HepG2 (cell line): ENCODE data around the gene CTIF. TPM values are rescaled to one million over a fixed set of nuclear protein-coding genes. Genes with fewer than 3 reads are reported as not detected.

Source experiments
- ATAC-seq: fragments of 200-7000 bp; cut with Tn5 transposase; 3 replicates; pipeline ENCODE4 v1.9.1; 2020; ENCODE audit warnings: mild to moderate bottlenecking, moderate library complexity
- BruUV-seq: library from RNA; stranded (reverse); fragments of 400-500 nt; replicated peaks from 2 replicates; lab custom pipeline; 2021; lab: Mats Ljungman, UMichigan
- CTCF ChIA-PET: fragments of 300-600 bp; formaldehyde crosslinking; extraction: SDS; loops from one replicate; lab custom pipeline; 2021; ENCODE audit warnings: low total read pairs, inconsistent platforms, low intra/inter-chr PET ratio; lab: Yijun Ruan, JAX
- POLR2A ChIA-PET: fragments of 350-600 bp; sonication (Branson Sonifier 250); formaldehyde crosslinking; loops from one replicate; lab custom pipeline; 2020; ENCODE audit warnings: antibody characterized with exemption, inconsistent platforms; lab: Yijun Ruan, JAX
- DNase-seq: peaks from one replicate; pipeline ENCODE4 v3.0.0-alpha.2; 2015; ENCODE audit warnings: low spot score
- FAIRE-seq: peaks from 3 replicates; lab custom pipeline; 2011; peaks lifted over from hg19 to GRCh38; lab: Jason Lieb, UNC
- H2AFZ ChIP-seq: one replicate; pipeline ENCODE4 v1.6.1; 2011; ENCODE audit warnings: low read length, inconsistent platforms
- H3K27ac ChIP-seq: fragments of 300-600 bp; 3 replicates; pipeline ENCODE4 v1.8.0; 2011; ENCODE audit warnings: mixed run types, mild to moderate bottlenecking, mixed read lengths, low read length, inconsistent platforms; ENCODE audit not compliant: insufficient read depth; ENCODE audit errors: extremely low read length
- H3K27me3 ChIP-seq, 2 experiments: fragments of 200-600 bp in 1 of 2; 2 replicates in 1 of 2; 3 replicates in 1 of 2; pipeline versions ENCODE4 v1.6.0 to v1.8.0; 2011; ENCODE audit warnings: low read length in 2 of 2, mild to moderate bottlenecking in 2 of 2, moderate library complexity in 2 of 2, inconsistent platforms in 1 of 2; ENCODE audit not compliant: insufficient read depth in 2 of 2, control insufficient read depth in 1 of 2
- H3K36me3 ChIP-seq, 2 experiments: fragments of 200-600 bp in 1 of 2; replicated peaks in 1 of 2; 2 replicates in 1 of 2; 3 replicates in 1 of 2; pipeline versions ENCODE4 v1.5.1 to v1.8.0; 2011; ENCODE audit warnings: low read length in 2 of 2, inconsistent platforms in 1 of 2; ENCODE audit not compliant: insufficient read depth in 2 of 2, control insufficient read depth in 1 of 2
- H3K4me1 ChIP-seq: 2 replicates; pipeline ENCODE4 v1.5.1; 2012; ENCODE audit warnings: low read length, inconsistent platforms; ENCODE audit not compliant: insufficient read depth
- H3K4me2 ChIP-seq: 2 replicates; pipeline ENCODE4 v1.6.0; 2011; ENCODE audit warnings: low read depth, low read length, inconsistent platforms
- H3K4me3 ChIP-seq, 3 experiments: fragments of 200-600 bp in 1 of 3; sonication (generic), shearing (Covaris generic) in 1 of 3; replicated peaks in 1 of 3; 2 replicates each; pipeline ENCODE4 v1.5.1; 2011 to 2016; ENCODE audit warnings: low read length in 3 of 3, inconsistent platforms in 2 of 3, low read depth in 2 of 3, mild to moderate bottlenecking in 2 of 3, control low read depth in 1 of 3, mixed read lengths in 1 of 3; ENCODE audit not compliant: insufficient read depth in 1 of 3
- H3K79me2 ChIP-seq: one replicate; pipeline ENCODE4 v1.6.1; 2011; ENCODE audit warnings: low read length, inconsistent platforms; ENCODE audit not compliant: insufficient read depth
- H3K9ac ChIP-seq: 2 replicates; pipeline ENCODE4 v1.6.0; 2011; ENCODE audit warnings: mild to moderate bottlenecking, low read depth, low read length, inconsistent platforms; ENCODE audit not compliant: insufficient read depth
- H3K9me3 ChIP-seq: 2 replicates; pipeline ENCODE4 v1.5.1; 2012; ENCODE audit warnings: mild to moderate bottlenecking, low read length
- H4K20me1 ChIP-seq: 2 replicates; pipeline ENCODE4 v1.6.0; 2011; ENCODE audit warnings: inconsistent platforms, mild to moderate bottlenecking, low read length, moderate library complexity; ENCODE audit not compliant: insufficient read depth
- HIC2 ChIP-seq: sonication (generic); formaldehyde crosslinking; IDR thresholded peaks from 2 replicates; pipeline ENCODE4 v1.9.0; 2022; ENCODE audit warnings: low read depth, missing genetic modification reagents
- HOXA3 ChIP-seq: sonication (generic); formaldehyde crosslinking; IDR thresholded peaks from 2 replicates; pipeline ENCODE4 v1.5.0; 2020; ENCODE audit warnings: missing genetic modification reagents
- JUNB ChIP-seq: sonication (generic); formaldehyde crosslinking; IDR thresholded peaks from 2 replicates; pipeline ENCODE4 v1.8.0; 2022; ENCODE audit warnings: missing genetic modification reagents, mild to moderate bottlenecking, borderline replicate concordance
- KDM2A ChIP-seq: sonication (generic); formaldehyde crosslinking; IDR thresholded peaks from 2 replicates; pipeline ENCODE4 v1.4.0; 2020; ENCODE audit warnings: low read depth, missing genetic modification reagents, borderline replicate concordance
- KLF12 ChIP-seq: sonication (generic); formaldehyde crosslinking; IDR thresholded peaks from 2 replicates; pipeline ENCODE4 v1.4.0; 2020; ENCODE audit warnings: missing genetic modification reagents, borderline replicate concordance
- LCORL ChIP-seq, 2 experiments: fragments of 450-650 bp in 1 of 2; sonication (generic) in 1 of 2; formaldehyde crosslinking in 1 of 2; IDR thresholded peaks; 2 replicates each; pipeline versions ENCODE4 v1.5.0 to v1.6.1; 2017 to 2020; ENCODE audit warnings: antibody characterized with exemption in 1 of 2, missing genetic modification reagents in 1 of 2
- MIXL1 ChIP-seq: IDR thresholded peaks from 2 replicates; pipeline ENCODE4 v1.6.1; 2016
- ZFP41 ChIP-seq: sonication (generic); formaldehyde crosslinking; IDR thresholded peaks from 2 replicates; pipeline ENCODE4 v1.4.0; 2020; ENCODE audit warnings: mild to moderate bottlenecking, missing genetic modification reagents, borderline replicate concordance
- ZFP91 ChIP-seq: sonication (generic); formaldehyde crosslinking; IDR thresholded peaks from 2 replicates; pipeline ENCODE4 v1.9.0; 2022; ENCODE audit warnings: missing genetic modification reagents, mild to moderate bottlenecking, borderline replicate concordance
- ZNF10 ChIP-seq: sonication (generic); formaldehyde crosslinking; IDR thresholded peaks from 2 replicates; pipeline ENCODE4 v1.4.0; 2020; ENCODE audit warnings: mild to moderate bottlenecking, low read depth, missing genetic modification reagents, borderline replicate concordance
- ZNF17 ChIP-seq: sonication (generic); formaldehyde crosslinking; IDR thresholded peaks from 2 replicates; pipeline ENCODE4 v1.5.0; 2020; ENCODE audit warnings: mild to moderate bottlenecking, missing genetic modification reagents
- ZNF724P ChIP-seq: sonication (generic); formaldehyde crosslinking; IDR thresholded peaks from 2 replicates; pipeline ENCODE4 v1.8.0; 2022; ENCODE audit warnings: missing genetic modification reagents, borderline replicate concordance
- WGBS: methylation state at CpG from one replicate; pipeline ENCODE4 v1.1.6; 2017; ENCODE audit warnings: low lambda C conversion rate; 5-methylcytosine and 5-hydroxymethylcytosine counted together
- in situ Hi-C: cut with HindIII; loops from 2 replicates; pipeline ENCODE4 v1.10.0; 2017; ENCODE audit warnings: low pct_unique_long_range_greater_than_20kb; ENCODE audit not compliant: extremely low pct_ligation_motif_present
- intact Hi-C: fragments of 100-400 bp; cut with micrococcal nuclease; formaldehyde crosslinking; loops from one replicate; pipeline ENCODE4 v1.10.0; 2022; ENCODE audit not compliant: unreplicated experiment
- polyA plus RNA-seq, 8 experiments: library from polyadenylated mRNA; depleted of rRNA in 3 of 8; stranded (reverse) in 7 of 8; unstranded in 1 of 8; fragments of >200 nt; fragmentation: Illumina TruSeq in 4 of 8; extraction: Trizol in 4 of 8; gene quantifications; 2 replicates each; pipeline versions ENCODE4 v1.2.1 to v1.2.3, GENCODE V29; 2011 to 2016; ENCODE audit warnings: low read depth in 4 of 8, missing spikeins in 1 of 8, mixed read lengths in 1 of 8; ENCODE audit not compliant: insufficient read depth in 1 of 8
- total RNA-seq, 5 experiments: library from RNA; depleted of rRNA; stranded (reverse); fragments of >200 nt; fragmentation: Illumina TruSeq; extraction: Trizol; gene quantifications; 2 replicates each; pipeline ENCODE4 v1.2.3, GENCODE V29; 2016; ENCODE audit warnings: low read depth in 1 of 5

The CTIF gene
- total and polyA plus RNA-seq, 2 of the 13 experiments (the other 11 are each of a cell fraction or from before 2014, with no cell fraction given), result 18.2 to 28.0 TPM

- H3K36me3 ChIP-seq, result no peaks in the 10 kb centered on the region
- CTCF ChIA-PET, result no interaction called here
- in situ Hi-C loops, result loop anchor here (10.0 kb wide), 1 partner anchor 347 kb away; no protein-coding TSS in a partner anchor
Observed at GRCh38 chr18:48891721-48892120, 352.9 kb downstream of the CTIF start.

More at GRCh38 chr18:48891721-48892120, 352.9 kb downstream of the CTIF start:
- no peak for TF ChIP-seq ZFP91 (CRISPR knock-in tag)
- no peak for TF ChIP-seq HIC2 (CRISPR knock-in tag)
- no peak for TF ChIP-seq JUNB
- TF ChIP-seq LCORL (IDR thresholded peaks at IDR 0.05), result no peak
- no peak for TF ChIP-seq LCORL (CRISPR knock-in tag; IDR thresholded peaks at IDR 0.05)
- no peak for TF ChIP-seq ZNF10
- no peak for TF ChIP-seq KLF12 (CRISPR knock-in tag)
- no peak for TF ChIP-seq ZNF17
- TF ChIP-seq ZFP41 (CRISPR knock-in tag), result no peak
- TF ChIP-seq HOXA3, result no peak
- TF ChIP-seq KDM2A (CRISPR knock-in tag), result no peak
- no peak for TF ChIP-seq ZNF724P
- TF ChIP-seq MIXL1 (CRISPR knock-in tag), result no peak
- WGBS, result 81% methylated on average over 4 of the region's 4 CpGs
- Histone ChIP-seq H3K27ac (no peak overlapping the region), H3K4me1 (peaks cover 94% of the 10 kb centered on the region), H3K9me3 (no peaks in the 10 kb centered on the region), H4K20me1 (no peaks in the 10 kb centered on the region), H3K4me3 (no peak overlapping the region), H2AFZ (no peak overlapping the region), H3K9ac (0 out of 2 replicates have a peak overlapping the region, but pooled peaks have one; percentile 19), H3K27me3 (no peaks in the 10 kb centered on the region; a peak in 3 of 5 replicates), H3K79me2 (no peaks in the 10 kb centered on the region), H3K4me2 (no peak overlapping the region; the same call in 1 of the 2 replicates)
- no peak for FAIRE-seq
- no TSS peak for BruUV-seq
- ATAC-seq, result no peak
- intact Hi-C loops, result loop anchor here (2.0 to 10.0 kb wide), 2 partner anchors 13 to 283 kb away; no protein-coding TSS in a partner anchor
- POLR2A ChIA-PET, result interaction anchor here (0.9 to 4.2 kb wide), 2 partner anchors 11 to 111 kb away, joined by 3 to 36 read pairs; no protein-coding TSS in a partner anchor
- DNase-seq, result no peak
